ENCODE measurements around the gene RNASET2.
"Not testable (repeated sequence)": the region's sequence is repeated elsewhere in the genome, so short reads cannot be mapped to it uniquely, and the experiment has no call there.

DNA sequence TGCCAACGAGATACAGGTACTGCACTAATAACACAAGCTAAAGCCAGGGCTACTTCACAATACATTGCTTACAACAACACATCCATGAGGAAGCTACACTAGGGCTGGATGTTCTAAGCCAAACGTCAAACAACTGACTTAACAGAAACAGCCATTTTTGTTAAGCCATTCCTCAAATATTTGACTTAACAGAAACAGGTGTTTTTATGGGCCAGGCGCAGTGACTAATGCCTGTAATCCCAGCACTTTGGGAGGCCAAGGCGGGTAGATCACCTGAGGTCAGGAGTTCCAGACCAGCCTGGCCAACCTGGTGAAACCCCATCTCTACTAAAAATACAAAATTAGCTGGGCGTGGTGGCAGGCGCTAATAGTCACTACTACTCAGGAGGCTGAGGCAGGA, 7.6 kb downstream of the RNASET2 start:
- TF ChIP-seq, protein P1, sequence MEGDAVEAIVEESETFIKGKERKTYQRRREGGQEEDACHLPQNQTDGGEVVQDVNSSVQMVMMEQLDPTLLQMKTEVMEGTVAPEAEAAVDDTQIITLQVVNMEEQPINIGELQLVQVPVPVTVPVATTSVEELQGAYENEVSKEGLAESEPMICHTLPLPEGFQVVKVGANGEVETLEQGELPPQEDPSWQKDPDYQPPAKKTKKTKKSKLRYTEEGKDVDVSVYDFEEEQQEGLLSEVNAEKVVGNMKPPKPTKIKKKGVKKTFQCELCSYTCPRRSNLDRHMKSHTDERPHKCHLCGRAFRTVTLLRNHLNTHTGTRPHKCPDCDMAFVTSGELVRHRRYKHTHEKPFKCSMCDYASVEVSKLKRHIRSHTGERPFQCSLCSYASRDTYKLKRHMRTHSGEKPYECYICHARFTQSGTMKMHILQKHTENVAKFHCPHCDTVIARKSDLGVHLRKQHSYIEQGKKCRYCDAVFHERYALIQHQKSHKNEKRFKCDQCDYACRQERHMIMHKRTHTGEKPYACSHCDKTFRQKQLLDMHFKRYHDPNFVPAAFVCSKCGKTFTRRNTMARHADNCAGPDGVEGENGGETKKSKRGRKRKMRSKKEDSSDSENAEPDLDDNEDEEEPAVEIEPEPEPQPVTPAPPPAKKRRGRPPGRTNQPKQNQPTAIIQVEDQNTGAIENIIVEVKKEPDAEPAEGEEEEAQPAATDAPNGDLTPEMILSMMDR (IDR thresholded peaks at IDR 0.05), result not testable (repeated sequence)
- TF ChIP-seq POLR2A (IDR thresholded peaks at IDR 0.05), result not testable (repeated sequence)

Measured in adrenal gland (tissue), 5 donors.